ENCODE results near the gene ASCC1.

- TF ChIP-seq EZH2phosphoT487 (IDR thresholded peaks at IDR 0.05; ENCODE audit: low read length) (no peak), CTCF (IDR thresholded peaks at IDR 0.05; ENCODE audit: low read length) (no peak)
Measured at GRCh38 chr10:72122221-72122620, 93.9 kb downstream of the ASCC1 start.
